HG03196 (cell line): ENCODE results near the gene PTPRN.

Experiments used
- ATAC-seq: cut with Tn5 transposase; IDR thresholded peaks from one replicate; pipeline ENCODE4 v1.9.1; 2021; ENCODE audit not compliant: unreplicated experiment

Gene PTPRN

GRCh38 chr2:219246559-219246958 lies 62.6 kb downstream of the PTPRN start:
- no peak for ATAC-seq

GRCh38 chr2:219245899-219246230 lies 63.3 kb downstream of the PTPRN start:
- ATAC-seq: no peak

GRCh38 chr2:219245148-219245898 lies 63.9 kb downstream of the PTPRN start, which contains the start of the genes GLB1L and STK16:
GLB1L (minus strand) TSS chr2:219245444; CDS start chr2:219243573, 1,871 bp downstream.
STK16 (plus strand) TSS chr2:219245479; CDS start chr2:219246000, 521 bp downstream.
- ATAC-seq: peak; percentile 59

- ATAC-seq: no peak
Observed at GRCh38 chr2:219244789-219245147, 64.4 kb downstream of the PTPRN start.

- no peak for ATAC-seq
Observed at GRCh38 chr2:219243291-219243761, 65.9 kb downstream of the PTPRN start.
